MM.1S (cell line): Measurements from ENCODE around the gene TMED1.

Source experiments
- DNase-seq: peaks from one replicate; pipeline ENCODE4 v3.0.0-alpha.2; 2015
- H2AFZ ChIP-seq: fragments of 300-600 bp; sonication (generic); 2 replicates; pipeline ENCODE4 v1.6.0; 2016; ENCODE audit warnings: antibody characterized with exemption, low read length
- H3F3A ChIP-seq: fragments of 300-600 bp; sonication (generic); 2 replicates; pipeline ENCODE4 v1.6.1; 2016; ENCODE audit warnings: mild to moderate bottlenecking, antibody characterized with exemption, low read length, moderate library complexity, mixed read lengths; ENCODE audit not compliant: insufficient read depth
- H3K27ac ChIP-seq: fragments of 300-600 bp; sonication (generic); 2 replicates; pipeline ENCODE4 v1.5.1; 2016; ENCODE audit warnings: mild to moderate bottlenecking, low read length
- H3K27me3 ChIP-seq: fragments of 300-600 bp; sonication (generic); replicated peaks from 2 replicates; pipeline ENCODE4 v1.6.0; 2016; ENCODE audit warnings: low read length; ENCODE audit not compliant: insufficient read depth
- H3K36me3 ChIP-seq: fragments of 300-600 bp; sonication (generic); replicated peaks from 2 replicates; pipeline ENCODE4 v1.6.1; 2016; ENCODE audit warnings: mild to moderate bottlenecking, low read length, mixed read lengths; ENCODE audit not compliant: insufficient read depth
- H3K4me1 ChIP-seq: fragments of 300-600 bp; sonication (generic); 2 replicates; pipeline ENCODE4 v1.6.1; 2016; ENCODE audit warnings: low read length, mixed read lengths
- H3K4me2 ChIP-seq: fragments of 300-600 bp; sonication (generic); 2 replicates; pipeline ENCODE4 v1.6.0; 2016; ENCODE audit warnings: low read depth, low read length
- H3K4me3 ChIP-seq: fragments of 300-600 bp; sonication (generic); 2 replicates; pipeline ENCODE4 v1.5.1; 2016; ENCODE audit warnings: low read length, mixed read lengths
- H3K79me2 ChIP-seq: fragments of 300-600 bp; sonication (generic); 2 replicates; pipeline ENCODE4 v1.6.1; 2016; ENCODE audit warnings: mixed run types, low read length, mixed read lengths
- H3K9ac ChIP-seq: fragments of 300-600 bp; sonication (generic); 2 replicates; pipeline ENCODE4 v1.6.1; 2016; ENCODE audit warnings: low read length, mixed read lengths
- H3K9me2 ChIP-seq: fragments of 300-600 bp; sonication (generic); replicated peaks from 2 replicates; pipeline ENCODE4 v1.6.1; 2016; ENCODE audit warnings: mild to moderate bottlenecking, low read length, mixed read lengths; ENCODE audit not compliant: insufficient read depth
- H3K9me3 ChIP-seq: fragments of 300-600 bp; sonication (generic); replicated peaks from 2 replicates; pipeline ENCODE4 v1.6.1; 2016; ENCODE audit warnings: mild to moderate bottlenecking, low read length, mixed read lengths; ENCODE audit not compliant: insufficient read depth
- H4K20me1 ChIP-seq: fragments of 300-600 bp; sonication (generic); 2 replicates; pipeline ENCODE4 v1.6.1; 2016; ENCODE audit warnings: mild to moderate bottlenecking, low read length, moderate library complexity, mixed read lengths; ENCODE audit not compliant: insufficient read depth
- CTCF ChIP-seq: fragments of 300-600 bp; sonication (generic); IDR thresholded peaks from 2 replicates; pipeline ENCODE4 v1.5.1; 2016; ENCODE audit warnings: antibody characterized with exemption, low read length, mixed read lengths
- EZH2 ChIP-seq: fragments of 300-600 bp; sonication (generic); optimal IDR thresholded peaks from 2 replicates; pipeline ENCODE3; 2017; ENCODE audit warnings: low read depth, mild to moderate bottlenecking, antibody characterized with exemption, low read length, mixed read lengths
- EZH2phosphoT487 ChIP-seq: fragments of 300-600 bp; sonication (generic); IDR thresholded peaks from 2 replicates; pipeline ENCODE4 v1.6.1; 2018; ENCODE audit warnings: antibody characterized with exemption, low read length

The TMED1 gene

GRCh38 chr19:10784257-10784656 is 51.8 kb downstream of the TMED1 start:
- Histone ChIP-seq H2AFZ (no peak overlapping the region), H3K4me2 (no peak overlapping the region), H3F3A (no peaks in the 10 kb centered on the region), H3K9me3 (no peaks in the 10 kb centered on the region), H3K9me2 (no peaks in the 10 kb centered on the region), H3K9ac (no peak overlapping the region), H3K27me3 (no peaks in the 10 kb centered on the region), H3K27ac (no peak overlapping the region), H3K4me3 (no peak overlapping the region), H3K36me3 (peaks cover 4% of the 10 kb centered on the region; the same call in 1 of the 2 replicates), H3K79me2 (no peaks in the 10 kb centered on the region), H4K20me1 (no peaks in the 10 kb centered on the region), H3K4me1 (no peaks in the 10 kb centered on the region)
- no peak for DNase-seq
- TF ChIP-seq EZH2phosphoT487 = no peak
- no peak for TF ChIP-seq CTCF
- TF ChIP-seq EZH2 = no peak

GRCh38 chr19:10782795-10783194 is 53.2 kb downstream of the TMED1 start:
- Histone ChIP-seq H3K79me2 (no peaks in the 10 kb centered on the region), H4K20me1 (no peaks in the 10 kb centered on the region), H3K27me3 (no peaks in the 10 kb centered on the region), H3K4me3 (no peak overlapping the region), H3K27ac (no peak overlapping the region), H3F3A (peaks cover 2% of the 10 kb centered on the region; the same call in 1 of the 2 replicates), H3K36me3 (peaks cover 4% of the 10 kb centered on the region), H3K9ac (no peak overlapping the region), H3K9me2 (no peaks in the 10 kb centered on the region), H3K4me1 (no peaks in the 10 kb centered on the region), H2AFZ (no peak overlapping the region), H3K4me2 (no peak overlapping the region), H3K9me3 (no peaks in the 10 kb centered on the region)
- no peak for DNase-seq
- TF ChIP-seq EZH2 (no peak), EZH2phosphoT487 (no peak), CTCF (no peak)
